Keratinocyte (primary cell): ENCODE results near the gene NECAP2.
"Not testable (repeated sequence)": the region's sequence is repeated elsewhere in the genome, so short reads cannot be mapped to it uniquely, and the experiment has no call there.

Experiments used
- EZH2 ChIP-seq: IDR thresholded peaks from one replicate; pipeline ENCODE4 v1.6.1; 2012; ENCODE audit warnings: inconsistent platforms, mild to moderate bottlenecking, low read length, moderate library complexity
- TF ChIP-seq, protein P1 (sequence below), 3 experiments: IDR thresholded peaks in 1 of 3; conservative IDR thresholded peaks in 1 of 3; optimal IDR thresholded peaks in 1 of 3; 2 replicates in 2 of 3; 3 replicates in 1 of 3; pipeline versions ENCODE3 to v1.5.1; 2011; ENCODE audit warnings: low read length in 3 of 3, mild to moderate bottlenecking in 3 of 3, moderate library complexity in 2 of 3, control low read depth in 1 of 3, inconsistent platforms in 1 of 3; ENCODE audit not compliant: insufficient read depth in 2 of 3; ENCODE audit errors: extremely low read depth in 1 of 3

DNA sequence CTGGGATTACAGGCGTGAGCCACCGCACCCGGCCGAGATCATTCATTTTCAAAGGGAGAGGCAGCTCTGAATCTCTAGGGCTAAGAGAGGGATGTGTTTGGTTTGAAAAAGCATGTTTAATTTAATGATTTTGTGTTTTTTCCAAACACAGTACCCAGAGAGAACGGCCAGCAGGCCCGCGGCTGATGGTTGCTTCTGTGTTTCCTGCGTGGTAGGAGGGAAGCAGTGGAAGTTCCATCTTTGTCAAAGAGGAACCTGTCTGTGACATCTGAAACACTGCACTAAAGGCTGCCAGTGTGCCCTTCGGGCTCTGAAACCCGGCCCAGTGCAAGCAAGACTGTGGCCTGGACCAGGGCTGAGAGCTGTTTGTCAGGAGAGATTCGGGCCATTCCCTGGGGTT lies 59.9 kb downstream of the NECAP2 start:
- TF ChIP-seq, protein P1, sequence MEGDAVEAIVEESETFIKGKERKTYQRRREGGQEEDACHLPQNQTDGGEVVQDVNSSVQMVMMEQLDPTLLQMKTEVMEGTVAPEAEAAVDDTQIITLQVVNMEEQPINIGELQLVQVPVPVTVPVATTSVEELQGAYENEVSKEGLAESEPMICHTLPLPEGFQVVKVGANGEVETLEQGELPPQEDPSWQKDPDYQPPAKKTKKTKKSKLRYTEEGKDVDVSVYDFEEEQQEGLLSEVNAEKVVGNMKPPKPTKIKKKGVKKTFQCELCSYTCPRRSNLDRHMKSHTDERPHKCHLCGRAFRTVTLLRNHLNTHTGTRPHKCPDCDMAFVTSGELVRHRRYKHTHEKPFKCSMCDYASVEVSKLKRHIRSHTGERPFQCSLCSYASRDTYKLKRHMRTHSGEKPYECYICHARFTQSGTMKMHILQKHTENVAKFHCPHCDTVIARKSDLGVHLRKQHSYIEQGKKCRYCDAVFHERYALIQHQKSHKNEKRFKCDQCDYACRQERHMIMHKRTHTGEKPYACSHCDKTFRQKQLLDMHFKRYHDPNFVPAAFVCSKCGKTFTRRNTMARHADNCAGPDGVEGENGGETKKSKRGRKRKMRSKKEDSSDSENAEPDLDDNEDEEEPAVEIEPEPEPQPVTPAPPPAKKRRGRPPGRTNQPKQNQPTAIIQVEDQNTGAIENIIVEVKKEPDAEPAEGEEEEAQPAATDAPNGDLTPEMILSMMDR (optimal IDR thresholded peaks at IDR 0.05 in 1 of 3, IDR thresholded peaks at IDR 0.05 in 1 of 3, conservative IDR thresholded peaks at IDR 0.05 in 1 of 3; ENCODE audit: extremely low read depth in 1 of 3, insufficient read depth in 2 of 3, low read length in 3 of 3), result not testable (repeated sequence)
- TF ChIP-seq EZH2, result not testable (repeated sequence)
